GM10266 (cell line): ENCODE measurements around the gene DSP.

Source experiments
- DNase-seq: peaks from one replicate; pipeline ENCODE4 v3.0.0; 2012; ENCODE audit errors: extremely low spot score
- CTCF ChIP-seq: IDR thresholded peaks from 2 replicates; pipeline ENCODE4 v1.5.1; 2012; ENCODE audit warnings: mild to moderate bottlenecking, low read depth; ENCODE audit not compliant: control insufficient read depth, insufficient read depth; ENCODE audit errors: missing control alignments

The DSP gene

DNA sequence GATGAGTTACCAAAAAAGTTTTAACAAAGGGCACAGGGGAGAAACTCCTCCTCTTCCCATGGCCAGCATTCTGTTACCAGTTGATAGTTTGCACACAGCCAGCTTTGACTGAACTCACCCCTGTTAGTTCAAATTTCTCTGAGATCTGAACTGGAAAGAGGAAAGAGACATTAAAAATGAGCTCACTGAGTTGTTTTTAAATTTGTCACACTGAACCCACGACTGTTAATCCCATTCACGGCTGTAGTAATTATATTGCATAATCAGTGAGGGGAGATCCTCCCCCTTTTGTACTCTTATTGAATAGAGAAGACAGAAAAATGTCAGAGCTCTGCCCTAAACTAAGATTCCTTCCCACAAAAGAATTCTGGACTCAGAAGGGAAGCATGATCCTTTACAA lies 17.5 kb upstream of the DSP start:
- no peak for TF ChIP-seq CTCF
- DNase-seq: no peak

GRCh38 chr6:7526755-7527154 lies 14.7 kb upstream of the DSP start:
- no peak for DNase-seq

GRCh38 chr6:7528565-7528964 lies 12.9 kb upstream of the DSP start:
- no peak for DNase-seq
- no peak for TF ChIP-seq CTCF

More at GRCh38 chr6:7526755-7527154, 14.7 kb upstream of the DSP start:
- no peak for TF ChIP-seq CTCF

GRCh38 chr6:7529141-7529540 lies 12.3 kb upstream of the DSP start:
- no peak for DNase-seq

DNA sequence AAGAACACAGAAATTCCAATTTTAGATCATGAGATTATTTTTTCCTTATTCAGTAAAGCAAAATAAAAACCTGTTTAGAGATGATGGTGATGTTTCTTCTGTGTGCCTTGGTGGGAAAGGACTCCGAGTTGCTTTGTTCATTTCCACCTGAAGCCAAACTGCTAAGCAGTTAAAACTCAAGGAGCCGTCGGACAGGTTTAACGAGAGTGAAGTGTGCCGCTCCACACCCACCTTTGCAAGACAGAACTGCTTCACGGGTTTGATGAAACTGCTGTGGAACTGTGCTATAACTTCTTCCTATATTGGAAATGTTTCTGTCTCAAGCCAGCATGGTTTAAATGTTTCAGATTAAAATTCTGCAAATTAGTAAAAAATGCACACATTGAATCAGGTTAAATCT lies 9.2 kb upstream of the DSP start:
- TF ChIP-seq CTCF: no peak
- DNase-seq: no peak

More at GRCh38 chr6:7529141-7529540, 12.3 kb upstream of the DSP start:
- TF ChIP-seq CTCF: no peak

- no peak for TF ChIP-seq CTCF
Measured at GRCh38 chr6:7532821-7533220, 8.7 kb upstream of the DSP start.

DNA sequence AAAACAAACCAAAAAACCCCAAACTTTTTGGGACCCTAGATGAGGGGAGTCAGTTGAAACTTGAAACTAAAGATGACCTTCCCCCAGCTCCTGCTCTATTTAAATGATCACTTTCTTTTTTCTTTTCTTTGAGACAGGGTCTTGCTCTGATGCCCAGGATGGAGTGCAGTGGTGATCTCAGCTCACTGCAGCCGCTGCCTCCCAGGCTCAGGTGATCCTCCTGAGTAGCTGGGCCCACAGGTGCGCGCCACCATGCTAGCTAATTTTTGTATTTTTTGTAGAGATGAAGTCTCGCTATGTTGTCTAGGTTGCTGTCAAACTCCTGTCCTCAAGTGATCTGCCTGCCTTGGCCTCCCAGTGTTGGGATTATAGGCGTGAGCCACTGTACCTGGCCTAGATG lies 7.3 kb upstream of the DSP start:
- no peak for DNase-seq
- TF ChIP-seq CTCF: no peak

More at GRCh38 chr6:7532821-7533220, 8.7 kb upstream of the DSP start:
- no peak for DNase-seq
